Smooth muscle cell of the brain vasculature (primary cell): ENCODE results near the gene MOXD1.
A peak's percentile ranks its signal among the peaks of the same experiment; 100 is the strongest.

Source experiments
- DNase-seq: peaks from one replicate; pipeline ENCODE4 v3.0.0-alpha.2; 2012; ENCODE audit warnings: low read depth, low spot score

Gene MOXD1

DNA sequence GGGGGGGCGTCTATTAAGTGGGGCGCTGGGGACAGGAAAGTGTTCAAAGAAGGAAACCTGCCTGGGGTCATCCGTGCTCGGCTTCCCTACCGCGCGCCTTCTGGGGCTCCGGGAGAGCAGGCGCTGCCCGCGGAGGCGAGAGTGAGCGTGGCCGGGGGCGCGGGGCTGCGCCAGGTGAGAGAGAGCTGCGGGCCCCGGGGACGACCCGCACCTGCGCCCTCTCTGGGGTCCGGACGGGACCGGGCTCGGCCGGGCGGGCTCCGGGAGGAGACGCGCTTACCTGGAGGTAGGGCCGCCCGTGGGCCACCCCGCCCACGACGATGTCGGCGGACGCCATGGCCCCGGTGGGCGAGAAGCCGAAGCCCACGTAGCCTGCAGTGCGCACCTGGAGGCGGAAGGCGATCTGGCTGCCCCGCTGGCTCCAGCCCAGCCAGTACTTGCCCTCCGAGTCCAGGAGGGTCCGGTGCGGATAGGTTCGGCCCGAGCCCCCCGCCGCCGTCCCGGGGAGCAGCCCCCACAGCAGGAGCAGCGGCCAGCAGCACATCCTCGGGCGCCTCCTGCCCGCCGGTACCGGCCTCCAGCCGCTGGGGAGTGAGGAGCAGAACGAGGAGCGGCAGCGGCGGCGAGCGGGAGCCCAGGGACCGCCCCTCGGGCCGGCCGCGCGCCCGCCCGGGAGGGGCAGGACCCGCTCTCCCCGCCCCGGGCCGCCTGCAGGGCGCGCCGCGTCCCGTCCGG is at the start of gene MOXD1:
TSS of gene MOXD1 (minus strand) at position 593 of the 735 bp plus-strand sequence. CDS start at position 544, 49 bp downstream.
- DNase-seq, result no peak

DNA sequence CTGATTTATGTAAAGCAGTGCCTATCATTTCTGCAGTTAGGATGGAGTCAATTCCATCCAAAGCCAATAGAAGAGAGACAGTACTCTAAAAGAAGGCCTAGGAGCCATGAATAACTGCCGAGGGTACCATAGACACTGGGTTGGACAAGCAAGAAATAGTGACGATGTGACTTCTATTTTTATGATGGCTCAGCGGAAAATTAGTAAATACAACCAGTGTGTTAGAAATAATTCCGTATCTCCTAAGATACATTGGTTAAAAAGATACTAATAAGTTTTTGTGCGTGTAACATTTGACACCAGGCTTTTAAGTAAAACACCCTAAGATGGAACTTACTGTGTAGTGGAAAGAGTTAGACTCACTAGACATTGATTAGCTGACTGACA is 45.6 kb upstream of the MOXD1 start:
- DNase-seq, result no peak

DNA sequence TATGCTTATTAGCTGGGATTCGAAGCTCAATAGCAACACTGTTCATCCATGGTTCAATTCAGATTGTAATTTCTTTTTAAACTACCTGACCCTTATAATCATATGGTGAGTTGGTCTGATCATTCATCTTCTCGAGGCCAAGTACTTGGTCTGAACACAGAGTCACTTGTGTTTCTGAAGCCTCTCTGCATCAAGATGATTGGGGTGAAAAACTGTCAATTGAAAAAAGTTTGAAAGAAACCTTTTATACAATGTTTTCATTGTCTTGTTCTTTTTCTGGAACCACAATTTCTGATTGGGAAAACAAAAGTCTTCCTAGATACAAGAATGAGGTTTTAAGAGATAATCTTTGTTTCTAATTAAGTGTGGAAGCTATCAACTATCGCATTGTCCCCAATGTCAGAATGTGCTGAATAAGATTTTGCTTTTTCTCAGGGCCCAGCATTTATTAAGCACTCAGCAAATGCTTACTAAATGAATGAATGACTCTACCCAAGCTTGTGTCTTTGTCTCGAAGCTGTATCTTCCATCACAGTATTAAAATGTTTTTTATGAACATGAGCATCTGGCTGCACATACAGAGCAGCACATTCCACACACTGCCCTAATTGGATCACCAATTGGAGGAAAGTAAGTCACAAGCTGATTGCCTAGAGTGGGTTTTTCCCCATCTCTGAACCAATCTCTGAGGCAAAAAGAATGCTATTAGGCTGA is 45.0 kb upstream of the MOXD1 start:
- DNase-seq, result no peak

DNA sequence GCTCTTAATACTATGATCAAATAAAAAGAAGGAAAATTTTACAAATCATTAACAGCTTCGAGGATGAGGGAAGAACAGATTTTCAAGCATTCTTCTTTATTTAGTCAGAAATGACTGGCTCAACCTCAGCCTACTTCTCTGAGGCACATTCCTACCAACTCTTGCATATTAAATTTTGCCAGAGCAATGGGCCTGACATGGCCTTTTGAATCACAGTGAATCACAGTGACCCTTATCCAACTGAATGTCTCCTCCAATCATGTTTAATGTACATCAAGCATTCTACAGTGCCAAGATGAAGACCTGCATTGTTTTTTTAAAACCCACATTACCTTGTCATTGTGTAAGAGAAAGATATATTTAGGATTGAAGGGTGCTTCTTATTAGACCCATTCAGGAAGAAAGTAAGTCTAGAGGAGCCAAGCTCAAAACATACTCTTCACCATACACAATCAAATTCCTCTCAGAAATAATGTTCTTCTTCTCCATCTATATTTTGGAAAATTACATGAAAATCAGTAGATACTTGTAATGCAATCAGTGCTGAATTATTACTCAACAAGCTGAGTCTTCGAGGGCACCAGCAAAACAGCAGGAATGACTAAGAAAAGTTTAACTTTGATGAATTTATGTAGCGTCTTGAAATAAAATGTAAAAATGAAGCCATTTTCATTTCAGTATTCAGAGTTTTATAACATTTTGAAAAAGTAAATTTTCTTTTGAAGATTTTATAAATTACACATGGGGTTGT is 44.1 kb upstream of the MOXD1 start:
- DNase-seq, result no peak

DNA sequence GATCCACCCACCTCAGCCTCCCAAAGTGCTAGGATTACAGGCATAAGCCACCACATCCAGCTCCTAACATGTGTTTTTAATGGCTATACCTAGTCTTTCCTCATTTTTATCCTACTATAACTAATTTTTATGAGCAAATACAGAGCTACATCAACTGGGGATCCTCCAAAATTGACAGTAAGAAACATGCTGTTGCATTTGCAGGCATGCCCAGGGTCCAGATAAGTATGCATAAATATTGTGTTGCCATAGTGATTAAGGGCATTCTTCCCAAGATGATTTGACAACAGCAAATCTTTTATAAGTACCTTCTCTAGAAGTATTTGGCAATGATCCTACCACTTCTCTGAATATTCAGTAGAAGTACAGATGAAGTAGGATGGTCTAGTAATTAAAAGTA is 41.9 kb upstream of the MOXD1 start:
- no peak for DNase-seq

DNA sequence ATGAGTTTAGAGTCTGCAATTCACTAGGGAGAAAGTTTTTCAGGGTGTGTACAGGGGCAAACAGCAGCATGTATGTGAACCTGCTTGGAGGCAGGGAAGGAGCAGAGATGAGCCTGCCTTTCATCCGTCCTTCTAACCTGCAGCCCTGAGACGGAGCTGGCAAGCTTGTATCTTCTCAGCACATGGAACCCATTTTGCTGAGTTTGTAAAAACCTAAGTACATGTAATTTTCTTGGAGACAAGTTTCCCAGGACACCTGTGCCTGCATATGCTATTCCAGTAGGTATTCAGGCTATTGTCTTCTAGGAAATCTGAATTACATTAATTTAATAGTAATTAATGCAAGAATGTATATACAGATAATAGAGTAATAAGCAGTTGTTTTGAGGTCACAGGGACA is 28.8 kb upstream of the MOXD1 start:
- no peak for DNase-seq

DNA sequence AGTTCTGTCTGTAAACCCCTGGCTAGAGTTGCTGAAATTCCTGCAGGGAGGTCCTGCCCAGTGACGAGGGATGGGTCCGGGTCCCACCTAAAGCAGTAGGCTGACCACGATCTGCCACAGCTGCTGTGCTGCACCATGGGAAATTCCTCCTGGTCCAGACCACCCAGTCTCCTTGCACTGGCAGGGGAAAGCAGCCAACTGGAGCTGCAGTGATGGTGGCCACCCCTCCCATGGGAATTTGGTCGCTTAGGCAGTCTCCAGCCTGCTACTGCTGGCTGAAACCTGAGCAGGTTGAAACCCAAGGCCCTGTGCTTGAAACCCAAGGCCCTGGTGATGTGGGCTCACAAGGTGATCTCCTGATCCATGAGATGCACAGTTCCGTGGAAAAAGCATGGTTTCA is 23.9 kb upstream of the MOXD1 start:
- no peak for DNase-seq

DNA sequence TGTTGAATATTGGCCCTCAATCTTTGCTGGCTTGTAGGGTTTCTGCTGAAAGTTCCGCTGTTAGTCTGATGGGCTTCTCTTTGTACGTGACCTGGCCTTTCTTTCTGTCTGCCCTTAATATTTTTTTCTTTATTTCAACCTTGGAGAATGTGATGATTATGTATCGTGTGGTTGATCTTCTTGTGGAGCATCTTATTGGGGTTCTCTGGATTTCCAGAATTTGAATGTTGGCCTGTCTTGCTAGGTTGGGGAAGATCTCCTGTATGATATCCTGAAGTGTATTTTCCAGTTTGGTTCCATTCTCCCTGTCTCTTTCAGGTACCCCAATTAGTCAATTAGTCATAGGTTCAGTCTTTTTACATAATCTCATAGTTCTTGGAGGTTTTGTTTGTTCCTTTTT is 22.6 kb upstream of the MOXD1 start:
- no peak for DNase-seq

DNA sequence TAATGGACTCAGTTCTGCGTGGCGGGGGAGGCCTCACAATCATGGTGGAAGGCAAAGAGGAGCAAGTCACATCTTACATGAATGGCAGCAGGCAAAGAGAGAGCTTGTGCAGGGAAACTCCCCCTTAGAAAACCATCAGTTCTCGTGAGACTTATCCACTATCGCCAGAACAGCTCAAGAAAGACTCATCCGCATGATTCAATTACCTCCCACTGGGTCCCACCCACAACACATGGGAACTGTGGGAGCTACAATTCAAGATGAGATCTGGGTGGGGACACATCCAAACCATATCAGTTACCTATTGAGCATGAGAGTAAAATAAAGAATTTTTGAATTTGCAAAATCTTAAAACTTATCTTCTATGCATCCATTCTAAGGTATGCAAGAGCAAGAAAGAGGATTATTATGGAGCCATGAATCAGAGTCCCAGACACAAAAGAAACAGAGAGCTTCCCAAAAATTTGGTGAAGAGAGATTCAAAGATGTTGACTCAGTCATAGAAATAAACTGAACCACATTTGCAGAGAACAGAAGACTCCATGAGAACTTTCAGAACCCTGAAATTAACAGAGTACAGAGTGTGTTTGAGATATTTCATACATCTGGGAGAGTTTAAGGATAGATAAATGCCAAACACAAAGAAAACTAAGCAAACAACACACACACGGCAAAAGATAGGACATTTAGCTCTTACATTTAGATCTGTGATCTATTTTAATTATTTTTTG is 17.1 kb upstream of the MOXD1 start:
- DNase-seq, result no peak

DNA sequence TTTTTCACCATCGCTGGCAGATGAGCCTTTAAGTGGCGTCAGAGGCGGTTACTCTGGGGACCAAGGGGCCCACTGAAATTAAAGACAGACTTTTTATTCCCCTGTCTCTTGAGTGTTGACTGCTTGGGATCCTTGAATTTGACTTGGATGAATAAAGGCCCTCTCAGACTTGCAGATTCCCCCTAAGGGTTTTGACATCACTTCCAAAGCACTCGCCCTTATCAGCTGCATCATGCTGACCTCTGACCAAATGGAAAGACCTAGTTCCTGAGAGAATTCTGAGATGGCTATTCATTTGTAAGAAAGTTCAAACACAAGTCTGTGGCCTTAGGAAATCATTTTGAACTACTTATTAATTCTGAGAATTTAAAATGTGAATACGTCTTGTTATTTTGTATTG is 13.5 kb upstream of the MOXD1 start:
- DNase-seq, result no peak

DNA sequence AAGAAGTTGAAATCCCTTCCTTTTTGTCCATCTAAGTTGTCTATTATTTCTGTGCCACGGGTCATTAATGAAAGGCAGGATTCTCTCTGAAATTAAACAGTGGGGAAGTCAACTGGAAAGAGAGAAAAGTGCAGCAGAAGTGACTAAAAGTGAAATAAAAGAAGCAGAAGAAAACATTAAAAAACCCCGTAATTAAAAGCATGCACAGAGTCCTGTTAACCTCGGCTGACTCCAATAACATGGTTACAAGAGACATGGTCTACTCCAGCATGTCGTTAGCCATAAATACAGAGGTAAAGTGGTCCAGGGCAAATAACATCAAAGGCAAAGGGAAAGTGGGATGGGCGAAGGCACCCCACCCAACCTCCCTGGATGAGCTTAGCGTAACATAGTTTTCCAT is 13.0 kb upstream of the MOXD1 start:
- no peak for DNase-seq

DNA sequence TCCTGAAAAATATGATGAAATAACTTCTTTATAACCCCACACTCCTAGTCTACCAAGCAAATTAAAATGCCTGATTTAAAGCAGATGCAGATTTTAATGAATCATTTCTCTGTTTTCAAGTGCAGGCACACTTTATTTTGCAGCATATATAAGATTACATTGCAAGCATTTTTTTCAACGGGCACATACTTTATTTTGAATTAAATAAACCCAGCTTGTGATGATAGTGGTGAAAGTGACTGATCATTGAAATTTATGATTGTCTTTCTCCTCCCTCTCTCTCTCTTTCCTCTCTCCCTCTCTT is 12.2 kb upstream of the MOXD1 start:
- DNase-seq, result no peak

DNA sequence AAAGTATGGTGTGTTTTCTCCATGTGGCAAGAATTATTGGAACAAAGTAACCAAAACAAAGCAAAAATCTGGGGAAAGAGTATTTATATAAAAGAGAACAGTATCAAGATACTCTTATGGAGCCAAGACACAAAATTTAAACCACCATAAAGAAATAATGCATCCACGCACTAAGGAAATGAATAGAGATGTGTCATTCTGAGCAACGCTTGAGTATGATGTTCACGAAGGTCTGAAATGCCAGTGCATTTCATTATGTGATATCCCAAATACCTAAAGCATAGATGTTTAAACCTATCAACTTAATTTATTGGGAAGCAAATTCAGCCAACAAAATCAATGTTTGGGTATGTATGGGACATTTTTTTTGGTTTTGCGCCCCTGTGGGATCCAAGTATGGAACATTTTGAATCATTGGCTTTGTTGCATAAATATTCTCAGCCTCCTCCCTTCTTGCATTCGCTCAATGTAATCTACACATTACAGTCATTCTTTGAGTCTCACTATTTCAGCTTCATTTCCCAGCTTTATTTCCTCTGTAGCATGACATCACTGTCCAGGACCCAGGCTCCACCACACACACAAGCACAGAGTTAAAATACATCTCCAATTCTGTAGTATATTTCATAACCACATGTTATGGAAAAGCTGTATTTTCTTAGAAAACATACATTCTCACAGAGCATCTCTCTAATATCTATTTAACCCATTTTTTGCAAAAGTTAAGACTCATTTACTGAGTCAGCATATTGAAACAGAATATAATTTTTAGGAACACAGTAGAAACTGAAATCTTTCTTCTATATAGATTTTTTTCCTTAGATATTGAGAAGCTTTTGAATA is 11.6 kb upstream of the MOXD1 start:
- no peak for DNase-seq

DNA sequence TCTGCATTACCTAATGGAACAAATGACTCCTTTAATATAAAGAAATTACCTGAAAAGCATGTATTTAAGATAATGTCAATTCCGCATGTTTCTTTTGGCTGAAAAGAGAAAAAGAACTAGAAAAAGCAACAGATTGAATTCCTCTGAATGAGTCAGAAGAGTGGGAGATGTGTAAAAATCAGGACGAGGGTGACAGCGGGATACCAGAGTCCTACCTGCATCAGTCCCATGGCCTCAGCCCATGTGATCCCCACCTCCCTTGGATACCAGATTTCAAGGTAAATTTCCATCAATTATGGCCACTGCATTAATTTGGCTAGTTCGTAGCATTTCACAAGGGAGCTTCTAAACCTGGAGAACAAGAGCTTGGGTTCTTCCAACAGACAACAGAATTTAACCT is 10.0 kb upstream of the MOXD1 start:
- DNase-seq, result no peak

DNA sequence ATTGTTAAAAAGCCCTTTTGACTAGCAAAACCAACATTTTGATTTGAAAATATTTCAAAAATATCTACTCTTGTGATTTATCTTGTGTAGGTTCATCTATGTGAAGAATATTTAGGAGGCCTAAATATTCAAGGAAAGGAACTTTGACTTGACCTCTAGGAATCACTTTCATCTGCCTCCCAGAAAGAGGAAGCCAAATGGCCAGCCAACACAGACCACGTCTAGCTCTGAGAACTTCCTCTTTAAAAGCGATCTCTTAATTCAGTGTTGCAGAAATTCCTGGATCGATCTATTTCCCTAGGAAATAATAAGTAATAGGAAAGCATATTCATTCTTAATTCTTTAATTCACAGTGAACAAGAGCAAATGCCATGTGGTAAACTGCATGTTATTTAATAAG is 9.6 kb upstream of the MOXD1 start:
- no peak for DNase-seq

DNA sequence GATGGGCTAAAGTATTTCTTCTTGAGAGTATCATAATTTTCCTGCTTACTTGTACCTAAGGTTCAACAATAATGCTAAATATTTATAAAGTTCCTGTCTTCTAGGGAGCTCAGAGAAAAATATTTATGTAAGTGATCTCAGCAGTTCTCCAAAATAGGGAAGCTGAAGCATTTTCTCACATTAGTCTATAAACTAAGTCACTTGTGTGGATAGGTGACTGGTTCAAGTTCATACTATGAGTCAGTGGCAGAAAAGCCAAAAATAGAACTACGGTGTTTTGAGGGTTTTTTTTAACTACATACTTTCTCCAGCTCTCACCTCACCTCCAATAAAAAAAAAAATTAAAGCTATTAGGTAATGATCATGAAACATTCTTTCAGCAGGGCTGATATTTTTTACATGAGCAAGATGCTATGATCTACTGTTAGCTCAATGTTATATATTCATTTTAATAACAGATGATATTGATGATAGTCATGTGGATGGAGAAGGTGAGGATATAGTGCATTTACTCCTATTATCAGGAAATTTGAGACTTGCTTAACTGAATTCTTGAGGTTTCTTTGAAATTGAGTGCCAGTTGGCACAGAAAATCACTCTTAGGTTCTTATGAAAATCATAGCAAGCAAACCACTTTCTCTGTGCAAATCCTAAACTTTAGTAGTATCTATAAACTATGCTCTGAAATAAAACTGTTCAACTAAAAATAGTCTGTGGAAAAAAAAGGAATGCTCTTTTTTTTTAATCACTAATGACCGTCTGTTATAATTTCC is 4.1 kb upstream of the MOXD1 start:
- no peak for DNase-seq

DNA sequence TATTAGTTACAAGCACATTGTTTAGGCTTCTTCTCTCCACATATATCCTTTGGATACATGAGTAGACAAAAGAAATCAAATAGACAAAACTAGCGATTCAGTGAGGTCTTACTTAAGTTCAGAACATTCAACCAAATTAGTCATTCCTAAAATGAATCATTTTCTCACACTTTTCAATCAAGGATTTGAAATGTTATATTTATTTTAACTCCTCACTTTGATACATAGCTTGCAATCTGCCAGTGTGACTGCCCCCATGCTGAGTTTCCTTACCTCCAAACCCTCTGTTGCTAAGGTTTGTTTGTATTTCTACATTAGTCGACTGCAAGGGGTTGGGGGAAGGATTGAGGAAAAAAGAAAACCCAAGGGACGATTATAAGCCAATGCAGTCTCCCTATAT is 3.5 kb upstream of the MOXD1 start:
- DNase-seq, result peak; percentile 21

DNA sequence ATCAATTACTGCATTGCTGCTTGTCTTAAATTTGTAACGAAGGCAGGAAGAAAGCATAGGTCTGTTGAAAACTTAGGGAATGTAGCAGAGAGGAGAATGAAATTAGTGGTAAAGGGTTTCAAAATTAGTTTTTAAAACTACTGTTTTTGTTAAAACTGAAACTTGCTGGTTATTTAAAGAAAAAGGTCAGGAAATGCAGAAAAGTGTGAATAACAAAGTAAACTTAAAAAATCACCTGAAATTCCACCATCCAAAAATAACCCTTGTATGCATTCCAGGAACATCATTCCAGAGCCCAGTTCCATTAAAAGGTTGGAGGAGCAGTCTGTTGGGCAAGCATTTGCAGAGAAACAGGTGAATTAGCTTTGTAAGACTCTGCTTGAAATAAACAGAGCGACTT is 3.1 kb upstream of the MOXD1 start:
- no peak for DNase-seq

DNA sequence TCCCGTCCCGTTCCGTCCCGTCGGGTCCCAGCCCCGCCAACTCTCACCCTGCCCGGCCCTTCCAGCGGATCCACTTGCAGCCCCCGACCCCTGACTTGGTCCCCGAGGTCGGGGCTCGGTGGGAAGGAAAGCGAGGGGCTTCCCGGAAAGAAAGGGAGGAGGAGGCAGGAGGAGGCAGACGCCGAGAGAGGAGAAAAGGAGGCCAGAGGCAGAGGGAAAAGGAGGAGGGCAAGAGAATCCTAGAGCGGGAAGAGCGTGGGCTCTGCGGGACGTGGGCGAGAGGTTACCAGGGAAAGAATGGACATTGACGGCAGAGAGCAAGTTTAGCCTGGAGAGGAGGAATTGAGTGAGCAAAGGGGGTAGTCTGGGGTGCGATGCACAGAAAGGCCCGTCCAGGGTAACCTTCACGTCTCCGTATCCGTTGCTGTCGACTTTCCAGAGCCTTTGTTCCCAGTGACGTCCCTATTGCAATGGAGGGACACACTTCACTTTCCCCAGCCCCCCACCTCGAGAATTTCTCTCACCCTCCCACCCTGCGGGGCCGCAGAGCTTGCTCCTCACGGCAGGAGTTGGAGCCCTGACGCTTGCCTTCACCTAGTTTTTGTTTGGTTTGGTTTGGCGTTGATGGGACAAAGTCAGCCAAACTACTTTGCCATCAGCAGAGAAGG is 477 bp upstream of the MOXD1 start:
- DNase-seq, result no peak

DNA sequence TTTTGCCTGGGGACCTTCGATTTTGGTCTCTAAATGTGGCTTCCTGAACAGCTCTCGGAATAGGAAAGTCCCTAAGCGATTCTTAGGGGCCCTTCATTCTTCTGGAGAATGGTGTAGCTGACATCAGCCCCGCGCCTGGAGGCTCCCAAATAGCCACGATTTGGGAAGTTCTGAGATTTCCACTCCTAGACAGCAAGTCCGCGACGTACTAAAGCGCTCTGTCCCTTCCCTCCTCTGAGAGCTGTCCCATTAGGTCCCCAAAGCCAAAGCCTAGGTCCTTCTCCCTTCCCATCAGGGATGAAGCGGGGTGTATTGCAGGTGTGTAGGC is 756 bp downstream of the MOXD1 start:
- DNase-seq, result no peak
